NCI-H2107 treated with DMSO at 0.1 percent for 48 hours (cell line): ENCODE data around the gene TMEM151A.
A peak's percentile ranks its signal among the peaks of the same experiment; 100 is the strongest.
"Not testable (repeated sequence)": the region's sequence is repeated elsewhere in the genome, so short reads cannot be mapped to it uniquely, and the experiment has no call there.

ENCODE experiments used
- DNase-seq: peaks from one replicate; lab custom pipeline; 2025; ENCODE audit not compliant: unreplicated experiment; lab: John Stamatoyannopoulos, UW

The TMEM151A gene

DNA sequence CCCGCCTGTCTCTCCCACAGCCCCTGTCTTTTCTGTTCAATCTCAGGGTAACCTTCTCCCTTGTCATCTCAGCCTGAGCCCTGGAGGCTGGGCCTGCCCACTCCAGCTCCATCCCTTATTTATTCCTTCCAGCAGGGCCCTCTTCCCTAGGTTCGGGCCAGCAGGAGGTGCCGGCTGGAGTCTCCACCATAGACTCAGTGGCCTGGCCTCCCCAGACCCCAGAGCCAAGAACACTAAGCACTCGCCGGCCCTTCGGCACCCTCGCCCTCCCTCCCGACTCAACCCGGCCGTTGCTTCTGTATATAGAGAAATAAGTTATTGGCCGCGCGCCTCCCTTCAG is 24.7 kb upstream of the TMEM151A start:
- DNase-seq, result no peak

DNA sequence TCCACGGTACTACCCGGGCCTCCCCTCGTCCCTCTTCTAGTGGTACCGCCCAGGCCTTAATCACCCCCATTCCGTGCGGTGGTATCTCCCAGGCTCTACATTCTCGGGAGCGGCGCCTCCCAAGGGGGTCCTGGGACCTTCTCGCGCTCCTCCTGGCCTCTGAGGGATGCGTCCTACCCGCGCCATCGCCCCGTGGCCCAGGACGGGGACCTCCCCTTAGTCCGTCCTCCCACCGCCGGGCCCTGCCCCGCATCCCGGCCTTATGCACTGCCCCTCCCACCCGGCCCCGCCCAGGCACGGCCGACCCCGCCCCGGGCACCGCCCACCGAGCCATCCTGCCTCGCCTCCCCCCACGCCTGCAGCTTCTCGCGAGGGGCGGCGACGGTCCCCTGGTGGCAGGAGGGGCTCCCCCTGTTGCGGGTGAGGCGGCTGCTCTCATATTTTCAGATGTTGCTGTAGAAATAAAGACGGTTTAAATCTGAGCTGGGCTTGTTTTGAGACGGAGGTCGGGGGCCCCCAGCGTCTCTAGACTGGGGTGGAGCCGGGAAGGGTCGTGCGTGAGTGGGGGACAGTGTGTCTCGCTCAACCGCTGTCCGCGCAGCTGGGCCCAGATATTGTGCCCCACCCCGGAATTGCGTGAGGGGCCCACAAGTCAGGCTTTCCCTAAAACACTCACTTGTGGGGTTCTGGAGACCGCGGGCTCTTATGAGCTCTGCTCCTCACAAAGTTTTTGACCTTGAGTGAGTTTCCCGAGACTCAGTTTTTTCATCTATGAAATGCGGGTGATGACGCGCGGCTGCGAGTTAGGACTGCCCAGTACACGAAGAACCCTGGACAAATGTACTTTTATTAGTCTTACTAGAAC is 24.1 kb upstream of the TMEM151A start:
- no peak for DNase-seq

DNA sequence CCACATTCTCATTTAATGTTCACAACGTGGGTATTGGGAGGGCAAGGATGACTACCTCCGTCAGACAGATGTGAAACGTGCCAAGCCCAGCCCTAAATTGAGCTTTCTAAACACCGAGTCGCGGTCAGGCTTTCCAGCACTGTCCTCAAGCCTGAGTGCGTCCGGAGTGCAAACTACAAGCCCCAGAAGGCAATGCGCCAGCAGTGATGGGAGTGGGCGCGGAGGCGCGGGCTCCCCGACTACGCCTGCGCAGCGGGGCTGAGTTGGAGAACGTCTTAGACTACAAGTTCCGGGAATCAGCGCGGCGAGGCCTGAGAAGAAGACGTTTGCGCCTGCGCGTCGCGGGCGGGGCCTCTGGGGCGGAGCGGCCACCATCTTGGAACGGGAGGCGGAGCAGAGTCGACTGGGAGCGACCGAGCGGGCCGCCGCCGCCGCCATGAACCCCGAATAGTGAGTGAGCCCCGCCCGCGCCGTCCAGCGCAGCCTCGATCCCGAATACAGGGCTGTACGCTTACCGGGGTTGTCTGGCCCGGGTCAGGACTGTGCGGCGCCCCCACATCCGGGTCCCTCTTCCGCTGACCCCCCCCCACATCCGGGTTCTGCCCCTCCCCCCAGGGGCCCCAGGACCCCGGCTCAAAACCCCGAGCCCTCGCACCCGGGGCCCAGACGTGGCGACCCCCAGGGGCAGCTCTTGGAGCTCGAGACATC is 23.3 kb upstream of the TMEM151A start, which contains the start of gene RAB1B:
RAB1B (plus strand) TSS at position 396 of the 708 bp plus-strand sequence; CDS start at position 437, 41 bp downstream.
- peak; percentile 95 for DNase-seq

DNA sequence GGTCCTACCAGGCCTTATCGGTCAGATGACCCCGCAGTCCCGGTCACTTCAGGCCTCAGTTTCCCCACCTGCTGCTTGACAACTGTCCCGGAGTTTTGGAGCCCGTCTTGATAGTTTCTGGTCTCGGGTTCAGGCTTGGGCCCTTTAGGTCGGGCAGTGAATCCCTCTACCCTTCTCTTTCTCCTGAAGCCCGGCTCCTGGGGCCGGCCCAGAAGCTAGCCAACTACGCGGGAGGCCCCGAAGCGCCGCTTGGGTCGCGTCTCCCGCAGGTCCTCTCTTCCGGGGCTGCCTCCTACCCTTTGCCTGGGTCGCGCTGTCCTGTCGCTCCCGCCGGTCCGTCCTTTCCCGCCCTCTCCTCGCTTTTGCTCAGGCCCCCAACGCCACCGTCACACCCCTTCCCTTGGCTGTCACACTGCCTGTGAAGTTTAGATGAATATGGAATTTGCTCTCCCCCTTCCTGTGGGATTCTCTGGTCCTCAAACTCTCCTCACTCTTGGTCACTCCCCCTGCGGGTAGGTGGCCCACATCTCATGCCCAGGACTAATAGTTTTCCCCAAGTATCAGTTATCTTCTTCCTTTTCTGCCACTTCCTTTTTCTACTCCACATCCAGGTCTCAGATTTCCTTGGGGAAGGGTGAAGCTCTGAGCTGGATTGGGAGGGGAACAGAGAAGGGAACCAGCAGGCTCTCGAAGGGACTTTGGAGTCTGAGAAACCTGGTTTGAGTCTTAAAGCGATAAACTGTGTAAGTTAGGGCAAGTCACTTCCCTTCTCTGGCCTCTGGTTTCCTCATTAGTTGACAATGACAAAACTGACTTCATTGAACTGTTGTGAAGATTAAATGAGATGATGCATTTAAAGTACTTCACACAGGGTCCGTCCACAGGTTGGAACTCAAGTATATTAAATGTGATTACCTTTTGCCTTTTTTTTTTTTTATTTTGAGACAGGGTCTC is 22.5 kb upstream of the TMEM151A start:
- no peak for DNase-seq

DNA sequence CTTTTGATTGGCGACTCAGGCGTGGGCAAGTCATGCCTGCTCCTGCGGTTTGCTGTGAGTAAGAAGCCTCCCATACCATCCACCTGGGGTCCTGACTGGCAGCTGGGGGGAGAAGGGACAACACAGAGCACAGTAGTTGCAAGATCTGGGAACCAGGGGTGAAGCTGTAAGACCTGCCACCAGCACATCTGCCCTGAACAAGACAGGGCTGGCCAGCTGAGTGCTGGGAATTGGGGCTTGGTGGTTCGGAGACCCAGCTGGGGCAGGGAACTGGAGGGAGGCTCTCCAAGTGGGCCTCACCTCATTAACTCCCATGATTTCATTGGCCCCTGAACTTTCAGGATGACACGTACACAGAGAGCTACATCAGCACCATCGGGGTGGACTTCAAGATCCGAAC is 19.9 kb upstream of the TMEM151A start:
- DNase-seq, result no peak

DNA sequence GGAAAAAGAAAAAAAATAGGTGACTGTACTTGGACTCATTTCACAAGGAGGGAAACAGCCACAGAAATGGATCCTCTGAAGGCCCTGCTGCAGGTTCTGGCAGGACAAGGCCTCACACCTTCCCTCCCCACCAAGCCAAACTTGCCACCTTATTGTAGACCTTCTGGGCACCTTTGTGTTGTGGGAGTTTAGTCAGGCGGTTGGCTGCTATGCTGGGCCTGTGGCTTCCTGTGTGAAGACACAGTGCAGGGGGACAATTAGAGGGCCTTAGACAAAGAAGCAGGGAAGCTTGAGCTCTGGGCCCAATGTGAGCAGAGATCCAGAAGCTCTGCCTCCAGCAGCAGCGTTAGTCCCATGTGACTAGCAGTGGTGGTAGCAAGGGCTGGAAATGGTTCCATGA is 19.1 kb upstream of the TMEM151A start:
- DNase-seq, result no peak

DNA sequence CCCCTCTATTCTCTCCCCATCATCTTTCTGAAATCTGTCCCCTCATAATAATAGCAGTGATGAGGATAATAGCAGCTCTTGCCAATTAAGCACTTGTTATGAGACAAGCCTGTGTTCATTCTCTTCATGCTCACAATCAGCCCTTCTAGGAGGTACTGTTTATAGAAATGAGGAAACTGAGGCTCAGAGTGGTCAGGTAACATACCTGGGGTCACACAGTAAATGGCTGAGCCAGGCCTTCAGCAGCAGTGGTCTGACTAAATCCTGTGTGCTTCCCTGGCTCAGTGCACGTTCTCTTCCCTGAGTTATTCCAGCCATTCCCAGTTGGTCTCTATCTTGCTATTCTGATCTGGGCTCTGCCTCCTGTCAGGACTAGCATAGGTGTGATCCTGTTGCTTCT is 17.5 kb upstream of the TMEM151A start:
- no peak for DNase-seq

DNA sequence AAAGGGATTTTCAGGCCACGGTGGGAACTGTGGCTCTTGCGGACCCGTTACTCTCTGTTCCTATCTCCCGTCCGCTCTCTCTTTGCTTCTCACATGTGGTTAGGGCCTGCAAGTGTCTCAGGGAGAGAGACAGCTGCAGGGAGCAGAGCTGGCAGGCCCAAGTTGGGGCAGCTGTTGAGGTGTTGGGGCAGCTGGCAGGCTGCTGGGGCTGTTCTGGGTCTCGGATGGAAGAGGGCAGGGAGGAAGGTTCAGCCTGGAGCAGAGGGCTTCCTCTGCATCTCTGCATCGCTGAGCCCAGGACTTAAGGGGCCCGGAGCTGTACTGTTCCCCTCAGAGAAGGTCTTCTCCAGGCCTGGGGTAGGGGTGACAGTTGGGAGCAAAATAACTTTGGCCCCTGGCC is 16.3 kb upstream of the TMEM151A start:
- no peak for DNase-seq

DNA sequence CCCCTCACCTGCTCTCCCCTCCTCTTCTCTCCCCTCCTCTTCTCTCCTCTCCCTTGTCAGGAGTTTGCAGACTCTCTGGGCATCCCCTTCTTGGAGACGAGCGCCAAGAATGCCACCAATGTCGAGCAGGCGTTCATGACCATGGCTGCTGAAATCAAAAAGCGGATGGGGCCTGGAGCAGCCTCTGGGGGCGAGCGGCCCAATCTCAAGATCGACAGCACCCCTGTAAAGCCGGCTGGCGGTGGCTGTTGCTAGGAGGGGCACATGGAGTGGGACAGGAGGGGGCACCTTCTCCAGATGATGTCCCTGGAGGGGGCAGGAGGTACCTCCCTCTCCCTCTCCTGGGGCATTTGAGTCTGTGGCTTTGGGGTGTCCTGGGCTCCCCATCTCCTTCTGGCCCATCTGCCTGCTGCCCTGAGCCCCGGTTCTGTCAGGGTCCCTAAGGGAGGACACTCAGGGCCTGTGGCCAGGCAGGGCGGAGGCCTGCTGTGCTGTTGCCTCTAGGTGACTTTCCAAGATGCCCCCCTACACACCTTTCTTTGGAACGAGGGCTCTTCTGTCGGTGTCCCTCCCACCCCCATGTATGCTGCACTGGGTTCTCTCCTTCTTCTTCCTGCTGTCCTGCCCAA is 15.6 kb upstream of the TMEM151A start:
- DNase-seq, result no peak

DNA sequence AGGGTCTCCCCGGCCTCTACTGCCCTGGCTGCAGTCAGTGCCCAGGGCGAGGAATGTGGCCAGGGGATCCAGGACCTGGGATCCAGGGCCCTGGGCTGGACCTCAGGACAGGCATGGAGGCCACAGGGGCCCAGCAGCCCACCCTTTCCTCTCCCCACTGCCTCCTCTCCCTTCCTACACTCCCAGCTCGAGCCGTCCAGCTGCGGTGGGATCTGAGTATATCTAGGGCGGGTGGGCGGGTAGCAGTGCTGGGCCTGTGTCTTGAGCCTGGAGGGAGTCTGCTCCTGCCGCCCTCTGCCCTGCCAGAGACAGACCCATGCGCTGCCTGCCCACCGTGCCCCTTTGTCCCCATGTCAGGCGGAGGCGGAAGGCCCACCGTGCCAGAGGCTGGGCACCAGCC is 15.1 kb upstream of the TMEM151A start:
- DNase-seq, result not testable (repeated sequence)

DNA sequence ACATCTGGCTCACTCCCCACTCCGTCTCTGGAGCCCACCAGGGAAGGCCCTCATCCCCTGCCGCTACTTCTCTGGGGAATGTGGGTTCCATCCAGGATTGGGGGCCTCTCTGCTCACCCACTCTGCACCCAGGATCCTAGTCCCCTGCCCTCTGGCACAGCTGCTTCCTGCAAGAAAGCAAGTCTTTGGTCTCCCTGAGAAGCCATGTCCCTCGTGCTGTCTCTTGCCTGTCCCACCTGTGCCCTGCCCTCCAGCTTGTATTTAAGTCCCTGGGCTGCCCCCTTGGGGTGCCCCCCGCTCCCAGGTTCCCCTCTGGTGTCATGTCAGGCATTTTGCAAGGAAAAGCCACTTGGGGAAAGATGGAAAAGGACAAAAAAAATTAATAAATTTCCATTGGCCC is 14.6 kb upstream of the TMEM151A start:
- DNase-seq, result not testable (repeated sequence)

DNA sequence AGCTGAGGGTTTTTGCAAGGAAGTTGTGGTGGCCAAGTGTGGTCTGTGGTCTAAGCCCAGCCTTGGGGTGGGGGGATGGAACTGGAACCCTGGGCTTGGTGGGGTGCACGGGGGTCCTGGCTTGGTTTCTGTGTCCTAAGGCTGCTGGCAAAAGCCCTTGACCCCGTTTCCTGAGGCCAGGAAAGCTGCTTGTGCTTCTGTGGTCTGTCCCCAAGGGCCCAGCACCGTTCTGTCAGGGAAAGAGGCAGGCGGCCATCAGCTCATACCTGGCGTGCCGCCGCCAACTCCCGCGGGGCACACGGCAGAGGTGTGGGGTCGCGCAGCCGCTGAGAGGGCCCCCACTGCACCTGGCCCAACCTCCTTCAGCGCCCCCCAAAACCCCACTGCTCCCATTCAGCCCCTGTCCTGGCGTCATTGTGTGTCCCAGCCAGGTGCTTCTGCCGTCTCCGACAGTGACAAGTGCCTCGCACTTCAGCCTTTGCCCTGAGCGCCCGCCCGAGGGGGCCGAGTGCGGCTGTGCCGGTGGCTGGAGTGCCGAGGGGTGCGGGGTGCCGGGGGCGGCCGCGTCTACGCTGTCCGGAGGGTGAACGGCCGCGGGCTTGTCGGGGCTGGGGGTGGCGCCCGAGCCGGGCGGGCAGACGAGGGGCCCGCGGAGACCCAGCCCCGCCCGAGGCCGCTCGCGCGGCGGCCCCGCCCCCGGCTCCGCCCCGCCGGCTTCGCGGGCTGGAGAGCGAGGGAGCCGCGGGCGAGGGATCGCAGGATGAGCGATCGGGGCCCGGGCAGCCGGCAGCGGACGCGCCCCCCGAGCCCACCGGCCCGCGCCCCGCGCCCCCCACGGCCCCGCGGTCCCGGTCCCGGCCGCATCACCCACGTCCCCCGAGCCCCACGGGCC is 14.0 kb upstream of the TMEM151A start, which contains the start of gene CNIH2:
CNIH2 (plus strand) TSS at position 705 of the 892 bp plus-strand sequence. CDS start 282 bp downstream, outside the sequence.
- DNase-seq, result no peak

DNA sequence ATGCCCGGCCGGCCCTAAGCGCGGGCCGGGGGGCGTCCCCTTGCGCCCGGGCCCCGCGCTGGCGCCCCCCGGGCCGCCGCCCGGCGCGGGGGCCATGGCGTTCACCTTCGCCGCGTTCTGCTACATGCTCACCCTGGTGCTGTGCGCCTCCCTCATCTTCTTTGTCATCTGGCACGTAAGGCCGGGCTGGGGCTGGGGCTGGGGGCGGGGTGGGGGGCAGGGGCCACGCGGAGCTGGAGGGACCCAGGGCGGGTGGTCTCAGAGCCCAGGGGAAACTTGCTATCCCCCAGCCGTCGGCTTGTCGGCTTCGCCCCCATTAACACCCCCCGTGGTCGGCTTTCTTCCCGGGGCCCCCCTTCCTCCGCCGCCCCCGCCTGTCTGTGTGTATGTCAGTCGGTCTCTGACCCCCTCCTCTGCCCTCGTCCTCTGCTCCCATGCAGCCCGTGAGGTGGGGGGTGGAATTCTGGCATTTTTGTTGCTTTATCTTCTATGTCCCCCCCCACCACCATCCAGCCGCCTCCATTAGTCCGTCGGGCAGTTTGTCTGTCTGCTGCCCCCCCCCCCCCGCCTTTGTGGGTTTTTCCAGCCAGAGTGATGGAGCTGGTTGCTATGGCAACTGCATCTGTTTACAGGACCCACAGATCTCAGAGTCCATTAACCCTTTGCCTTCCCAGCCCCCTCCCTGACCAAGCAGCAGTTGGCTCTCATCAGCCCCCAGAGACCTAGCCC is 13.2 kb upstream of the TMEM151A start:
- no peak for DNase-seq

DNA sequence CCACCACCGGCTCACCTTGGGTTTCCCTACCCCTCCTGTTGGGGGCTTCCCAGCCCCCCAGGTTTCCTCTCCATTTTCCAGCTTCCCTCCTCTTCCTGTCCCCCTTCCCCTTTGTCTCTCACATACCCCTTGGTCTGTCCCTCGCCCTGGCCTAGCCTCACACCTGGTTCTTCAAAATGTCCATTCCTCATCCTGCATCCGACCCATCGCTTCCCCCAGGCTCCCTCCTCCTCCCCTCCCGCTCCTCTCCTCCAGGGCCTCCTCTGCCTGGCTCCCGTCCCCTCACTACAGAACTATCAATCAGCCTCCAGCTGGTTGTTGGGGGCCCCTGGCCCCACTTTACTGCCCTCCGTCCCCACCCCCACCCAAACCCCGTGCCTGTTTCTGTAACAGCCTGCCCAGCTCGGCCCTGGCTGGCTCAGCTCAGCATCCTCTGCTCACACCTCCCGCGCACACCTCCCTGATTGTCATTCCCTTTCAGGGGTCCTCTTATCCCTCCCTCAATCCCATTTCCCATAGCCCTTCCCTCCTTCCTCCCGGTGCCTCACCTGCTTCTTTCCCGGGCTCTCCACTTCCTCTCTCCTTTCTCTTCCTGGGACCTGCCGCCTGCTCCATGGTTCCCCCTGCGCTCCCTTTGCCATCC is 12.5 kb upstream of the TMEM151A start:
- DNase-seq, result no peak

DNA sequence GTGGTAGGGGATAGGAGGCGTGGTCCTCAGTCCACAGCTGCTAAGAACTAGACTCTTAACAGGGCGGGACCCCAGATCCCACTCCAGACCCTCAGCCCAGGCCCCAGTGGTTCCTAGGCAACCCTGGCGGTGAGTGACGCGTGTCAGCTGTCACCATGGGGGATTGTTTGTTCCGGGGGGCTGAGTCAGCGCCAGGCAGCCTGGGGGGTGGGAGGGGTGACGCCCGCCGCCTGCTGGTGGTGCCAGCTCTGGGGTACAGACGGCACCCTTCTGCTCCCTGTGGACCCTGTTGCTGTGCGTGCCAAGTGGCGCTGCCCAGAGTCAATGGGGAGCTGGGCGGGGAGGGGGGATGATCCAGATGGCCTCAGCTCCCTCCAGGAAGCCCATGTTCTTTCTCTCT is 11.3 kb upstream of the TMEM151A start:
- DNase-seq, result no peak

DNA sequence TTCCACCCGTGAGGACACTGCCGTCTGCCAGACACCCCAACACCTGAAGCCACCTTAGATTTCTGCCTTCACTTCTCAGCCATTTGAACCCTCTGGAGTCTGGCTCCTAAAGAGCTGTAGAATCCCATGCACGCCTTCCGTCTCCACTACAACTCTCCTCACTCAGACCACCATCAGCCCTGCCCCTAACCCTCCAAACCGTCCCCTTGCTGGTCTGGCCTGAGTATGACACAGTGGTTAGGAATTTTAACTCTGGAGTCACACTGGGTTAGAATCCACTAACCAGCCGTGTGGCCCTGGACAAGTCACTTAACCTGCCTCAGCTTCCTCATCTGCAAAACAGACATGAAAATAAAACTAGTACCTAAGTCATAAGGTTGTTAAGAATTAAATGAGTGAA is 10.7 kb upstream of the TMEM151A start:
- DNase-seq, result no peak

DNA sequence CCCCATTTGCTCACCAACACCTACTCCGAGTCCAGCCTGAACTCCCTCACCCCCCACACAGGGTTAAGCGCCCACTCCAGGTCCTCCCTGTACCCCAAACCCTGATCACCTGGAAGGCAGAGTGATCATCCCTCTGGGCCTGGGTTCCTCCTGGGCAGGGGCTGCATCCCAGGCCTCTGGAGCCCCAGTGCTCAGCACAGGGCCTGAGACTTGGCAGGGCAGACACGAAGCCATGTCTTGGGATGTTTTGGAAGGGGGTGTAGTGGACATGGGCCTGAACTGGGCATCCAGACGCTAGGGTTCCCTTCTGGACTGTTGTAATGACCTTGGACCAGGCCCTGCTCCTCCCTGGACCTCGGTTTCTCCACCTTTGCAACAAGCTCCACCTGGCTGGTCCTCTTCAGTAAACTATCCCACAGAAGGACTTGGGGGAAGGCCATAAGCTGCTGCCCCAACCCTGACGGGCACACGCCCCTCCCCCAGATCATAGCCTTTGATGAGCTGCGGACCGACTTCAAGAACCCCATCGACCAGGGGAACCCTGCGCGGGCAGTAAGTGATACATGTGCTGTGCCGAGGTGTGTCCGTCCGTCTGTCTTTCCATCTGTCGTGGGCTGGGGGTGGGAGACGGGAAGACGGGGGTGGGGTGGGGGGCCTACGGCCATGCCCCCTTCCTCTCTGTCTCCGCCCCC is 9.8 kb upstream of the TMEM151A start:
- DNase-seq, result no peak
